GM18867 (cell line): ENCODE measurements around the gene OR2AP1.
A peak's percentile ranks its signal among the peaks of the same experiment; 100 is the strongest.
"Not testable (repeated sequence)": the region's sequence is repeated elsewhere in the genome, so short reads cannot be mapped to it uniquely, and the experiment has no call there.

Experiments
- ATAC-seq: cut with Tn5 transposase; IDR thresholded peaks from one replicate; pipeline ENCODE4 v1.9.1; 2021; ENCODE audit warnings: mild to moderate bottlenecking, moderate library complexity; ENCODE audit not compliant: unreplicated experiment

Gene OR2AP1

DNA sequence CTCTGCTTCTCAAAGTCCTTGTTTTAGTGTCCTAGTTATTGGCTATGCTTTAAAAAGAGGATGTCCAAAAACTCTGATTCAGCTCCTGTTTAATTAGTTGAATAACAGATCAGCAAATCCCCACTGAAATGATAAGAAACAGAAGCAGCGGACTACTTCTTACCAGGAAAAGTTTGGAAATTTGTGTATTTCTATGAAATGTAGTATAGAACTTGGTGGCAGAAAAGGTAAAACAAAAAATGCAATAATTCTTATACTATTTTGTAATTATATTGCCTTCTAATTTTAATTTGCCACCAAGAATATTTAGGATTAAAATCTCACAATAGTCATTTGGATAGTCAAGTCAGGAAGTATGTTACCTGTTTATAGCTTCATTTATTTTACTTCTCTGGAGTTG lies at the start of gene OR2AP1:
Gene OR2AP1, plus strand, starts transcription at position 301 of the 400 bp plus-strand sequence. CDS start 1,947 bp downstream, outside the sequence.
- ATAC-seq: no peak

DNA sequence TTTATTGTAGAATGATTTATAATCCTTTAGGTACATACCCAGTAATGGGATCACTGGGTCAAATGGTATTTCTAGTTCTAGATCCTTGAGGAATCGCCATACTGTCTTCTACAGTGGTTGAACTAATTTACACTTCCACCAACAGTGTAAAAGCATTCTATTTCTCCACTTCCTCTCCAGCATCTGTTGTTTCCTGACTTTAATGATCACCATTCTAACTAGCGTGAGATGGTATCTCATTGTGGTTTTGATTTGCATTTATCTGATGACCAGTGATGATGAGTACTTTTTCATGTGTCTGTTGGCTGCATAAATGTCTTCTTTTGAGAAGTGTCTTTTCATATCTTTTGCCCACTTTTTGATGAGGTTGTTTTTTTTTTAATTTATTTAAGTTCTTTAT lies 24.0 kb upstream of the OR2AP1 start:
- ATAC-seq: not testable (repeated sequence)

DNA sequence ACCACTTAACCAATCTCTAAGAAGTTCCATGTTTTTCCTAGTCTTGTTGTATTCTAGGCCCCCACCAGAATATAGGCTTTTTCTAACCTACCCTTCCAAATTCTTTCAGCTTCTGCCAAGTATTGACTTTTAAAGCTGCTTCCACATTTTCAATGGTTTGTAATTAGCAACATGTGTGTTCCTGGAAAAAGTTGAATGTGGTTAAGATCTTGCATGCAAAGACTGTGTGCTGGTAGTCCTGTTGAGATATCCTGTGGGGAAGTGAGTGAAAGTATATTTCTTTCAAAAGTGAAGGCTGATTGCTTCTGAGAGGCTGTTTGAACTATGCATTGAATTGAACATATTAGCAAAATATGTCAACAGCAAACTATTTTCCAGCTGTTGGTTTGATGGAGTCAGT lies 23.5 kb upstream of the OR2AP1 start:
- no peak for ATAC-seq

DNA sequence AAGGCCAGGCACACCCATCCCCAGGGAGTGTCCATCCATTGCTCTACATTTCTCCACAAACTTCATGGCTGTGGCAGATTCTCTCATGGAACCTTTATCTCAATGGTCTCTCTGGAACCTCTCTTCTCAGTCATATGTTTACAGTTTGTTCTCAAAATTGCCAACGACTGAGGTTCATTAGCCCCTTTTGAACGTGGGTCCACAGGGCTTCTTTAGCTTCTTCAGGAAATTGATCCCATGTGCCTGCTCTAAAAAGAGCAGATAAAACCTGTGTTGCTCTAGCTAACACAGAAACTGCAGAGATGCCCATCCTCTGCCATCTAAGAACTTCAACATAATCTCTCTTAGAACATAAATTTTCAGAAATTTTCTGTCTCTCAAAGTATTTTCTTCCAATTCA lies 23.0 kb upstream of the OR2AP1 start, which contains the start of gene OR6C4:
Gene OR6C4, plus strand, starts transcription at position 301 of the 400 bp plus-strand sequence. CDS start 1,625 bp downstream, outside the sequence.
- no peak for ATAC-seq

DNA sequence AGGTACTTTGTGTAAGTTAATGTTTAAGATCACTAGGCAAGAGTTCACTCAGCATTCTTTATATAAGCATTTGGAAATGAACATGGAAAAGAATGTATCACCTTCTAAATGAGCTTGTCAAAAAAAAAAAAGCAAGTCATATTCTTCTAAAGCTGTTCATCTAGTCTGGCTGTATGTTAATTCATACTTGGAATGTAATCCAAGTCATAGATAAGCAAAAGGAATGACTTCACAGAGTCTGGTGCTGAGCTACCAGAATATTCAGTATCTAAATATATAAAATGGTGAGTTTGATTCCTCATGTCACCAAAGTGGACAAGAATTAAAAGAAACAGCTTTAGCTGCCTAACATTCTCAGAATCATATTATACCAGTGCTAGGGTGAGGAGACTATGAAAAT lies 18.0 kb upstream of the OR2AP1 start:
- no peak for ATAC-seq

DNA sequence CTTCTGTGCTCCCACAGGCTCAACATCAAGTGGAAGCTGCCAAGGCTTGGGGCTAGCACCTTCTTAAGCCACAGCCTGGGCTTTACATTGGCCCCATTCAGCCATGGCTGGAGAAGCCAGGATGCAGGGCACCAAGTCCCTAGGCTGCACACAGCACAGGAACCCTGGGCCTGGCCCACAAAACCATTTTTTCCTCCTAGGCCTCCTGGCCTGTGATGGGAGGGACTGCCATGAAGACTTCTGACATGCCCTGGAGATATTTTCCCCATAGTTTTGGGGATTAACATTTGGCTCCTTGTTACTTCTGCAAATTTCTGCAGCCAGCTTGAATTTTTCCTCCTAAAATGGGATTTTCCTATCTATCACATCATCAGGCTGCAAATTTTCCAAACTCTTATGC lies 2.2 kb upstream of the OR2AP1 start:
- ATAC-seq: not testable (repeated sequence)

DNA sequence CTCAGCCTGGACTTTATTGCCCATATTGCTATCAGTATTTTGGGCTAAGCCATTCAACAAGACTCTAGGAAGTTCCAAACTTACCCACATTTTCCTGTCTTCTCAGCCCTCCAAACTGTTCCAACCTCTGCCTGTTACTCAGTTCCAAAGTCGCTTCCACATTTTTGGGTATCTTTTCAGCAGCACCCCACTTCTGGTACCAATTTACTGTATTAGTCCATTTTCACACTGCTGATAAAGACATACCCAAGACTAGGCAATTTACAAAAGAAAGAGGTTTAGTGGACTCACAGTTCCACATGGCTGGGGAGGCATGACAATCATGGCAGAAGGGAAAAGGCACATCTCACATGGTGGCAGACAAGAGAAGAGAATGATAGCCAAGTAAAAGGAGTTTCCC lies 1.6 kb upstream of the OR2AP1 start:
- ATAC-seq: not testable (repeated sequence)

DNA sequence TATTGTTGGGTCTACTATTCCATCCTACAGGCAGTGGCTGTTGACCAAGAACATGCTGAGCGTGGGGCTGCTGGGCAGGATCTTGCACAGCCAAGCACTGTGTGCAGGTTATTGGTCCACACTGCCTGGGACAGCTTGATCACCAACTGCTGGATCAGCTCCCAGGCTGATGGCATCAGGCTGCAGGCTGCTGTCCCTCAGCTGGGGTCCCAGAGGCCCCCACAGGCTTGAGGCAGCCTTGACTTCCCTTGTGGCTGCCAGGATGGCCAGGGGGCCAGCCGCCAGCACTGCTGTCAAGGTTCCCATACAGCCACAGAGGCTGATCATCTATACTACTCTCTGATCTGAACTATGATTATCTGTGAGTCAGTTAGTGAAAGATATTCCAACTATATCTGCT lies 9.8 kb downstream of the OR2AP1 start:
- no peak for ATAC-seq

DNA sequence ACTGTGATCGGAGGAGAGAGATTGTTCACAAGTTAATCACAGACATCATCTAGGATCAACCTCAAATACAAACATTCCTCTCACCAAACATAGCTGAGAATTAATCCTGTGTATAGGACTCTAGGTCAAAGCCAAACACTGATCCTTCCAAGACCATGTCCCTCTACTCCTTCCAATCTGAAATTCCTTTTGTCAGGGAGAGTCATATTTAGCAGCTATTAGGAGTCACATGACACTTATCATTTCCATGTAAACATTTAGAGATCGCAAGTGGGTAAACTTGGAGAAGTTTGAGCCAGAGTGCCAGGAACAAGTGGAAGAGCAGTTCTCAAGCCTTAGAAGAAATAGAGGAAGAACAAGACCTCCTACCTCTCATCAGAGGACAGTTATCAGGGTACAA lies 13.5 kb downstream of the OR2AP1 start:
- ATAC-seq: no peak

DNA sequence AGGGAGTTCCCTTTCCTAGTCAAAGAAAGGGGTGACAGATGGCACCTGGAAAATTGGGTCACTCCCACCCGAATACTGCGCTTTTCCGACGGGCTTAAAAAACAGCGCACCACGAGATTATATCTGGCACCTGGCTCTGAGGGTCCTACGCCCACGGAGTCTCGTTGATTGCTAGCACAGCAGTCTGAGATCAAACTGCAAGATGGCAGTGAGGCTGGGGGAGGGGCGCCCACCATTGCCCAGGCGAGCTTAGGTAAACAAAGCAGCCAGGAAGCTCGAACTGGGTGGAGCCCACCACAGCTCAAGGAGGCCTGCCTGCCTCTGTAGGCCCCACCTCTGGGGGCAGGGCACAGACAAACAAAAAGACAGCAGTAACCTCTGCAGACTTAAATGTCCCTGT lies 17.9 kb downstream of the OR2AP1 start:
- ATAC-seq: not testable (repeated sequence)

DNA sequence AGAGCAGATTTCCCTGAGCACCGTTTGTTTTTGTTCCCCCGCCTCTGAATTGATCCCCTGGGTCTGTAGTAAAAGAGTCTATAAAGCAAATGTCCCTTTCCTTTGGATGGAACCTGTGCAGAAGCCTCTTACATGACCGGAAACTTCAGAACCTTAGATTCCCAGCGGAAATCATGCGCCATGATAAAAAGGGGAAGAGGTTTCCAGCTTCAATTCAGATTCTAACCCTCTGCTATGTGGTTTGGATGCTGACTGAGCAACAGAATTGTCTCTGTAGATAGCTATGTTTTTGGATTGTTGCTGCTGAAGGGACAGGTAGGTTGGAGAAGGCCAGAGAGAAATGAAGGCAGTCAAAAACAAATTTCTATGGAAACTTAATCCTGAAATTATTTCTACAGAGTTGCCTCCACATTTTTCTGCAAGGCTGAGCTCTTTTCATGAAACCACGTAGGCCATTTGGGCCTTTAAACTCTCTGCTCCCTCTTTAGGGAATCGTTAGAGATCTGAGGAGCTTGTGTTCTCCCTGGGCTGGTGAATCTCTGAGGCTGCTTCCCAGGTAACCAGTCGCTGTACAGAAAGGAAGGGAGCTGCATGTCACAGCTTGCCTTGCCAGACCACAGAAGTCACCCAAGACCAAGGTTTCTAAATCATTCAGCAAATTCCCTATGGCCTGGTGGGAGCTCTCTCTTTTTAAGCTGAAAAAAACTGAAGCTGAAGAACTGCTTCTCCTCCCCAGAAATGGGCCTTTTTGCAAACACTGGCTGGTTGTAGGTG lies 35.7 kb downstream of the OR2AP1 start:
- ATAC-seq: no peak

DNA sequence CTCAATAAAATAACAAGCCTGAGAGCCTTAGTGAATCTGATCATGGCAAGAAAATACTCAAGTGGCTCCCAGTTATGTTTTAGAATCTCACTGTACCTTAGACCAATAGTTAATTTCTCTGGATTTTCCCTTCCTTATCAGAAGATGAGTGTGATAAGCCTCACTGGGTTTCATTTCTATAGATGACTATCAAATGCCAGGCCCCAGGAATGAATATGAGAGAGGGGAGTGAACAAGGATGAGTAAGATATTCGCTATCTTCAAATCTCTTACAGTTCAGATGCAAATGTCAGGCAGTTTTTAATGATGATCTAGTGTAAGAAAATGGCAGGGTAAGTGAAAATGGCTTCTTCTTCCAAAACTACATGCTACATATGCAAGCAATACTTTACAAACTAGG lies 38.3 kb downstream of the OR2AP1 start:
- no peak for ATAC-seq

DNA sequence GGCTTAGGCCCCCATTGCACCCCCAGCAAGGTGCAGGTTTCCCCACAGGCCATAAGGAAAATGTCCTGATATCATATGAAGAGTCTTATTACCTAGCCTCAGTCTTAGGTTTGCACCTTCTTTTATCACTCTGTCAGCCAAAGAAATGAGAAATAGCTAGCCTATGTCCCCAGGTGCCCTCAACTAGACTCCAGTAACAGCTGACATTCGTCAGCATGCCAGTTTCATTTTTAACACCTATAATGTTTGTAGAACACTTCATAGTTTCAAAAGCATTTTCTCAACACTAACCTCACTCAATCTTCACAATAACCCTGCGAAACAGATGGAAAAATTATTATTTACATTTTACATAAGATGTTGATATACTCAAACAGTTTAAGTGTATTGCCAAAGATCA lies 40.4 kb downstream of the OR2AP1 start:
- peak; percentile 53 for ATAC-seq

DNA sequence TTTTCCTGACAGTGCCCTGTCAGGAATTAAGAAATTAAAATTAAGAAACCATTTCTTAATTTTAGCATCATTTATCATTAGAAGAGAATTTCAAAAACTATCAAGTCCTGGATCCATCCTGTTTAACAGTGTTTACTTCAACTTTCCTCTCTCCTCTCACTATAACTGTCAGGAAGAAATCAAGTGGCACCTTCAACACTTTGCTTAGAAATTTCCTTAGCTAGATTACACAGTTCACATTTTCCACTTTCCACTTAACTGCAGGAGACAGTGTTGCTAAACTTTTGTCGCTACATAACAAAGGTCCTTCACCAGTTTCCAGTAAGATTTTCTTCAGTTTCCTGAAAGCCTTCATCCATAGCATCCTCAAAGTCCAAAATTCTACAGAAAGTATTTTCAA lies 42.5 kb downstream of the OR2AP1 start:
- no peak for ATAC-seq

DNA sequence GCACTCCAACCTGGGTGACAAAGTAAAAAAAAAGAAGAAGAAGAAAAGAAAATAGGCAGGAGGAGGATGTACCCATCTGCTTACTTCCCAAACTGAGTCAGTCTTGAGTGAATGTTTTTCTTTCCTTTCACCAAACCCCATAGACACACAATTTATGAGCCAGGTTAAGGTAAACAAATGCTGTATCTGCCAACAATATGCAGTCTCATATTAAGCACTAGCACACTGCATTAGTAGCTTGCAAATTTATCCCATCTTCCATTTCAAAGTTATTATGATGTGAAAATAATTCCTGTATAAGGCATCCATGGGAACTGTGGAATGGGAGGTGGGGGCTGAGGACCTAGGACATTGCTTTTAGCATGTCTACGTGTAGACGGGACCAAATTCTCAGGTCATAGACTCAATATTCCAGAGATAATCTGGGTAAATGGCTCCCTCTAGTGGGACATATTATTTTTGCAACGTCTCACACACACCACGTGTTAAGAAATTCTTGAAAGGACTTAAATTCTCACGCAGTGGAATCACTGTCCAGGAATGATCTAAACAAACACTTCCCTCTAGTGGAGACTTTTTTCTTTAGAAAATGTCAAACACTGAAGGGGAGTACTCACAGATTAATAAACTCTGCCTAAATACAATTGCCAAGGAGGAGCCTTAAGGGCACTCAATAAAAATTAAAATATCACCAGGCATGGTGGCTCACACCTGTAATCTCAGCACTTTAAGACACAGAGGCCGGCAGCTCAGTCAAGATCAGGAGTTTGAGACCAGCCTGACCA lies 47.3 kb downstream of the OR2AP1 start:
- peak; percentile 85 for ATAC-seq

DNA sequence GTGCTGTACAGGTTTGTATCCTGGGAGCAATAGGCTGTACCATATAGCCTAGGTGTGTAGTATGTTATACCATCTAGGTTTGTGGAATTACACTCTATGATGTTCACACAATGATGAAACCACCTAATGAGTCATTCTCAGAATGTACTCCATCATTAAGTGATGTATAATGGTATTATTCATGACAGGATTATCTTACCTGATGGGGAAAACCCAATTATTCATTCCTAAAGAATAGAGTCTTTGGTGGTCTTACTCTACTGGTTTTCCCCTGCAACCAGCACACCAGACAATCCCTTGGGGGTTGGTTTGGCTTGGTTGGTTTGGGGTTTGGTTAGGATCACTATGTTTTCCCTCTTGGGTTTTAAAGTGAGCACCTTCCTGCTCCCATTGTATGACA lies 51.8 kb downstream of the OR2AP1 start:
- ATAC-seq: peak; percentile 43
